Dendritic cell treated with granulocyte-macrophage colony-stimulating factor and Interleukin-4, amounts not matched to agents 40 ng/mL and 50 ng/mL, for 4 days (primary cell): ENCODE results near the gene TSPAN9.

Source experiments
- H3K27ac Mint-ChIP-seq: one replicate; pipeline ENCODE4 v1.8.0; 2022; ENCODE audit warnings: mild to moderate bottlenecking, mixed read lengths
- H3K27me3 Mint-ChIP-seq: one replicate; pipeline ENCODE4 v1.8.0; 2022; ENCODE audit warnings: mild to moderate bottlenecking, mixed read lengths
- H3K36me3 Mint-ChIP-seq: one replicate; pipeline ENCODE4 v1.8.0; 2022; ENCODE audit warnings: low read depth, mixed read lengths
- H3K4me1 Mint-ChIP-seq: one replicate; pipeline ENCODE4 v1.8.0; 2022; ENCODE audit warnings: low read depth, mixed read lengths
- H3K4me3 Mint-ChIP-seq: one replicate; pipeline ENCODE4 v1.8.0; 2022; ENCODE audit warnings: mild to moderate bottlenecking, moderate library complexity, mixed read lengths
- H3K9me3 Mint-ChIP-seq: one replicate; pipeline ENCODE4 v1.8.0; 2022; ENCODE audit warnings: mixed read lengths
- intact Hi-C: fragments of 100-400 bp; cut with micrococcal nuclease; formaldehyde crosslinking; loops from one replicate; pipeline ENCODE4 v1.15.0; 2022

The TSPAN9 gene

GRCh38 chr12:3266638-3267037 is 189.5 kb downstream of the TSPAN9 start:
- H3K27me3 Mint-ChIP-seq: peaks cover 50% of the 10 kb centered on the region
- no peaks in the 10 kb centered on the region for H3K4me1 Mint-ChIP-seq
- H3K9me3 Mint-ChIP-seq: no peaks in the 10 kb centered on the region
- no peaks in the 10 kb centered on the region for H3K36me3 Mint-ChIP-seq
- intact Hi-C loops: no loop called here
- no peak overlapping the region for H3K27ac Mint-ChIP-seq
- H3K4me3 Mint-ChIP-seq: no peak overlapping the region

GRCh38 chr12:3267690-3268089 is 190.5 kb downstream of the TSPAN9 start:
- intact Hi-C loops: no loop called here
- H3K27me3 Mint-ChIP-seq: peaks cover 53% of the 10 kb centered on the region
- H3K27ac Mint-ChIP-seq: no peak overlapping the region
- H3K9me3 Mint-ChIP-seq: no peaks in the 10 kb centered on the region
- no peaks in the 10 kb centered on the region for H3K36me3 Mint-ChIP-seq
- H3K4me3 Mint-ChIP-seq: no peak overlapping the region
- H3K4me1 Mint-ChIP-seq: no peaks in the 10 kb centered on the region

GRCh38 chr12:3269594-3269993 is 192.4 kb downstream of the TSPAN9 start:
- H3K36me3 Mint-ChIP-seq: no peaks in the 10 kb centered on the region
- no peak overlapping the region for H3K27ac Mint-ChIP-seq
- peaks cover 58% of the 10 kb centered on the region for H3K27me3 Mint-ChIP-seq
- no peaks in the 10 kb centered on the region for H3K9me3 Mint-ChIP-seq
- no peak overlapping the region for H3K4me3 Mint-ChIP-seq
- intact Hi-C loops: no loop called here
- H3K4me1 Mint-ChIP-seq: no peaks in the 10 kb centered on the region

GRCh38 chr12:3271146-3271545 is 194.0 kb downstream of the TSPAN9 start:
- Mint-ChIP-seq H3K4me3 (no peak overlapping the region), H3K27me3 (peaks cover 61% of the 10 kb centered on the region), H3K27ac (no peak overlapping the region), H3K4me1 (no peaks in the 10 kb centered on the region), H3K36me3 (no peaks in the 10 kb centered on the region), H3K9me3 (no peaks in the 10 kb centered on the region)
- intact Hi-C loops: no loop called here

GRCh38 chr12:3271639-3272038 is 194.5 kb downstream of the TSPAN9 start:
- no peaks in the 10 kb centered on the region for H3K9me3 Mint-ChIP-seq
- H3K4me1 Mint-ChIP-seq: no peaks in the 10 kb centered on the region
- H3K27me3 Mint-ChIP-seq: peaks cover 60% of the 10 kb centered on the region
- no peaks in the 10 kb centered on the region for H3K36me3 Mint-ChIP-seq
- no peak overlapping the region for H3K27ac Mint-ChIP-seq
- intact Hi-C loops: no loop called here
- no peak overlapping the region for H3K4me3 Mint-ChIP-seq

GRCh38 chr12:3272958-3273357 is 195.8 kb downstream of the TSPAN9 start:
- intact Hi-C loops: no loop called here
- Mint-ChIP-seq H3K4me3 (no peak overlapping the region), H3K27me3 (peaks cover 55% of the 10 kb centered on the region)

GRCh38 chr12:3273409-3273853 is 196.3 kb downstream of the TSPAN9 start:
- Mint-ChIP-seq H3K4me3 (no peak overlapping the region), H3K9me3 (no peaks in the 10 kb centered on the region), H3K27ac (no peak overlapping the region), H3K4me1 (no peaks in the 10 kb centered on the region), H3K27me3 (peaks cover 51% of the 10 kb centered on the region), H3K36me3 (no peaks in the 10 kb centered on the region)
- intact Hi-C loops: no loop called here

More at GRCh38 chr12:3272958-3273357, 195.8 kb downstream of the TSPAN9 start:
- no peaks in the 10 kb centered on the region for H3K36me3 Mint-ChIP-seq
- H3K4me1 Mint-ChIP-seq: no peaks in the 10 kb centered on the region
- H3K27ac Mint-ChIP-seq: no peak overlapping the region
- no peaks in the 10 kb centered on the region for H3K9me3 Mint-ChIP-seq

GRCh38 chr12:3274664-3275063 is 197.5 kb downstream of the TSPAN9 start:
- no peak overlapping the region for H3K4me3 Mint-ChIP-seq
- H3K27ac Mint-ChIP-seq: no peak overlapping the region
- intact Hi-C loops: loop anchor here (1.0 kb wide), 1 partner anchor 139 kb away; no protein-coding TSS in a partner anchor
- no peaks in the 10 kb centered on the region for H3K36me3 Mint-ChIP-seq
- H3K27me3 Mint-ChIP-seq: peaks cover 49% of the 10 kb centered on the region
- H3K4me1 Mint-ChIP-seq: no peaks in the 10 kb centered on the region
- no peaks in the 10 kb centered on the region for H3K9me3 Mint-ChIP-seq

GRCh38 chr12:3275171-3276041 is 198.2 kb downstream of the TSPAN9 start:
- no peaks in the 10 kb centered on the region for H3K9me3 Mint-ChIP-seq
- no peaks in the 10 kb centered on the region for H3K36me3 Mint-ChIP-seq
- intact Hi-C loops: loop anchor here (1.0 kb wide), 1 partner anchor 140 kb away; no protein-coding TSS in a partner anchor
- H3K27ac Mint-ChIP-seq: no peak overlapping the region
- H3K27me3 Mint-ChIP-seq: peaks cover 53% of the 10 kb centered on the region
- no peaks in the 10 kb centered on the region for H3K4me1 Mint-ChIP-seq
- H3K4me3 Mint-ChIP-seq: no peak overlapping the region

- no peak overlapping the region for H3K4me3 Mint-ChIP-seq
- intact Hi-C loops: no loop called here
- H3K27me3 Mint-ChIP-seq: peaks cover 50% of the 10 kb centered on the region
Measured at GRCh38 chr12:3276226-3276625, 199.0 kb downstream of the TSPAN9 start.

GRCh38 chr12:3277306-3277943 is 200.2 kb downstream of the TSPAN9 start:
- H3K27ac Mint-ChIP-seq: no peak overlapping the region
- no peak overlapping the region for H3K4me3 Mint-ChIP-seq
- no peaks in the 10 kb centered on the region for H3K4me1 Mint-ChIP-seq
- intact Hi-C loops: no loop called here
- H3K9me3 Mint-ChIP-seq: no peaks in the 10 kb centered on the region
- H3K36me3 Mint-ChIP-seq: no peaks in the 10 kb centered on the region
- peaks cover 49% of the 10 kb centered on the region for H3K27me3 Mint-ChIP-seq

More at GRCh38 chr12:3276226-3276625, 199.0 kb downstream of the TSPAN9 start:
- no peaks in the 10 kb centered on the region for H3K4me1 Mint-ChIP-seq
- H3K36me3 Mint-ChIP-seq: no peaks in the 10 kb centered on the region
- H3K27ac Mint-ChIP-seq: no peak overlapping the region
- H3K9me3 Mint-ChIP-seq: no peaks in the 10 kb centered on the region

- no peaks in the 10 kb centered on the region for H3K4me1 Mint-ChIP-seq
- H3K27ac Mint-ChIP-seq: no peak overlapping the region
- H3K9me3 Mint-ChIP-seq: no peaks in the 10 kb centered on the region
- intact Hi-C loops: no loop called here
- H3K27me3 Mint-ChIP-seq: peaks cover 53% of the 10 kb centered on the region
- H3K4me3 Mint-ChIP-seq: no peak overlapping the region
- H3K36me3 Mint-ChIP-seq: no peaks in the 10 kb centered on the region
Measured at GRCh38 chr12:3278681-3279414, 201.7 kb downstream of the TSPAN9 start.

GRCh38 chr12:3279415-3279780 is 202.2 kb downstream of the TSPAN9 start:
- peaks cover 52% of the 10 kb centered on the region for H3K27me3 Mint-ChIP-seq
- no peaks in the 10 kb centered on the region for H3K9me3 Mint-ChIP-seq
- H3K4me3 Mint-ChIP-seq: no peak overlapping the region
- no peaks in the 10 kb centered on the region for H3K4me1 Mint-ChIP-seq
- no peak overlapping the region for H3K27ac Mint-ChIP-seq
- intact Hi-C loops: no loop called here
- no peaks in the 10 kb centered on the region for H3K36me3 Mint-ChIP-seq

- H3K9me3 Mint-ChIP-seq: no peaks in the 10 kb centered on the region
- no peaks in the 10 kb centered on the region for H3K4me1 Mint-ChIP-seq
- H3K4me3 Mint-ChIP-seq: no peak overlapping the region
- intact Hi-C loops: no loop called here
- no peak overlapping the region for H3K27ac Mint-ChIP-seq
- H3K36me3 Mint-ChIP-seq: no peaks in the 10 kb centered on the region
- peaks cover 51% of the 10 kb centered on the region for H3K27me3 Mint-ChIP-seq
Measured at GRCh38 chr12:3279832-3280231, 202.7 kb downstream of the TSPAN9 start.
